ENCODE results near the gene ARSG.

ARSG gene

DNA sequence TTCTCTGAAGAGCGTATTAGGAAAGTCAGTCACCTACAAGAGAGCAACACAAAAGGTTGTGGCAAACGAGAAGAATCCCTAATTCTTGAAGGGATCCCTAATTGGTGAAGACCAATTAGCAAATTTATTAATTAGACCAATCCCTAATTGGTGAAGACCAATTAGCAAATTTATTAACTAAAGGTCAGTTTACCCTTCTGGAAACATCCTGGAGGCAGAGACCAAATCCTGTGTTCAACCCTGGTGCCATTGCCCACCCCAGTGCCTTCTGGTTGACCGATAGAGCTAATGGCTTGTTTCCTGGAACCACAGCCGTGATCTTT is 91.8 kb downstream of the ARSG start:
- no peak for DNase-seq (ENCODE audit: low read depth)
- TF ChIP-seq, protein P1, sequence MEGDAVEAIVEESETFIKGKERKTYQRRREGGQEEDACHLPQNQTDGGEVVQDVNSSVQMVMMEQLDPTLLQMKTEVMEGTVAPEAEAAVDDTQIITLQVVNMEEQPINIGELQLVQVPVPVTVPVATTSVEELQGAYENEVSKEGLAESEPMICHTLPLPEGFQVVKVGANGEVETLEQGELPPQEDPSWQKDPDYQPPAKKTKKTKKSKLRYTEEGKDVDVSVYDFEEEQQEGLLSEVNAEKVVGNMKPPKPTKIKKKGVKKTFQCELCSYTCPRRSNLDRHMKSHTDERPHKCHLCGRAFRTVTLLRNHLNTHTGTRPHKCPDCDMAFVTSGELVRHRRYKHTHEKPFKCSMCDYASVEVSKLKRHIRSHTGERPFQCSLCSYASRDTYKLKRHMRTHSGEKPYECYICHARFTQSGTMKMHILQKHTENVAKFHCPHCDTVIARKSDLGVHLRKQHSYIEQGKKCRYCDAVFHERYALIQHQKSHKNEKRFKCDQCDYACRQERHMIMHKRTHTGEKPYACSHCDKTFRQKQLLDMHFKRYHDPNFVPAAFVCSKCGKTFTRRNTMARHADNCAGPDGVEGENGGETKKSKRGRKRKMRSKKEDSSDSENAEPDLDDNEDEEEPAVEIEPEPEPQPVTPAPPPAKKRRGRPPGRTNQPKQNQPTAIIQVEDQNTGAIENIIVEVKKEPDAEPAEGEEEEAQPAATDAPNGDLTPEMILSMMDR (IDR thresholded peaks at IDR 0.05; ENCODE audit: insufficient read depth, low read depth, low read length, missing control alignments), result no peak

DNA sequence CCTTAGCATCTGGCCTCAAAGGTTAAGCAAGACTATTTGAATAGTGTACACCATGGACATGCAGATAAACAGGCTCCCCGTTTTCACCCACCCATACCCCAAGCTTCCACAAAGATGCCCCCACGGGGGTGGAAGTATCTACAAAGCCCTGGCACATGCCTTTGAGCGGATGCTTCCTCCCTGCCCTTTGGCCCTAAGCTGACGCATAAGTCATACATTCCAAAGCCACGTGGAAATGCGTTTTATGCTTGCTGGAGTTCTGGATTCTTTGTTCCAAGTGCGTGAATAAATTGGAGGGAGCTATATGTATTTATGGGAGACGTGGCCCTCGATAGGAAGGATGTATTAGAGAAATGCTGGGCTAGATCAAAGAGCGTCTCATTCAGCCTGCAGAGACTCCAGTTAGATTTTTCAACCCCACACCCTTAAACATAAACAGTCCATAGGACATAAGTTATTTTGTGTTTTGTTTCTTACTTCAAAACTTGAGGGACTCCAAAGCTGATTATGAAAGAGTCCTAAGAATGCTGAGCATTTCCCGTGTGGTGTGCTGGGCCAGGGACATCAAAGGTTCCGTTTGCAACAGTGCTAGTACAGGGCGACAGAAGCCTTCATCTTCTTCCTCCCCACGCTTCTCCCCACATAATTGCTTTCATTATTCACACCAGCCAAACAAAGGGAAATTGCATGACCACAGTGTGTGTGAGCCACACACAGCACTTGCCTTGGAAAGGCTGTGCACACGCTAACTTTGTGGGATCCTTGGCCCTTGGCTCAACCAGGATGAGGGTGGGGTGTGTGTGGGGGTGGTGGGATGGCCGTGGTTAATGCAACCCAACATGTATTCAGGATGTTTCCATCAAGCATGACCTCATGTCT is 92.4 kb downstream of the ARSG start:
- TF ChIP-seq, protein P1 (IDR thresholded peaks at IDR 0.05; ENCODE audit: insufficient read depth, low read depth, low read length, missing control alignments), result no peak
- no peak for DNase-seq (ENCODE audit: low read depth)
- H3K4me3 ChIP-seq (ENCODE audit: low read depth, low read length), result no peak overlapping the region

More for the DNA sequence above, 91.8 kb downstream of the ARSG start:
- H3K4me3 ChIP-seq (ENCODE audit: low read depth, low read length), result no peak overlapping the region

DNA sequence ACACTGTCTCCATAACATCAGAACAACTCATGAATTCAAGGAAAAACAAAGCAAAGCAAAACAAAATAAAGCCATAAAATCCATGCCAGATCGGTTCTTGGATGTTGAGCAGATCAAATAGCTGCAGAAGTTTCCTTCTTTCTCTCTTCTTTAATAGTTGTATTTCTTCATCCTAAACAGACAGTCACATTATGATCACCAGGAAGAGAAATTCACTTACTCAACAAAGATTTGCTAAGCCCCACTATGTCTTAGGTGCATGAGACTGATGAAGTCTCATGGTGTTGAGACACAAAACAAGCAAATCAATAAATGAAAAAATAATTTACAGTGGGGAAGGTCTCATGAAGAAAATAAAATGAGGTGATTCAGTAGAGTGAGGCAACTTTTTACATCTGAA is 93.2 kb downstream of the ARSG start:
- DNase-seq (ENCODE audit: low read depth), result no peak
- TF ChIP-seq, protein P1 (IDR thresholded peaks at IDR 0.05; ENCODE audit: insufficient read depth, low read depth, low read length, missing control alignments), result no peak
- no peak overlapping the region for H3K4me3 ChIP-seq (ENCODE audit: low read depth, low read length)

DNA sequence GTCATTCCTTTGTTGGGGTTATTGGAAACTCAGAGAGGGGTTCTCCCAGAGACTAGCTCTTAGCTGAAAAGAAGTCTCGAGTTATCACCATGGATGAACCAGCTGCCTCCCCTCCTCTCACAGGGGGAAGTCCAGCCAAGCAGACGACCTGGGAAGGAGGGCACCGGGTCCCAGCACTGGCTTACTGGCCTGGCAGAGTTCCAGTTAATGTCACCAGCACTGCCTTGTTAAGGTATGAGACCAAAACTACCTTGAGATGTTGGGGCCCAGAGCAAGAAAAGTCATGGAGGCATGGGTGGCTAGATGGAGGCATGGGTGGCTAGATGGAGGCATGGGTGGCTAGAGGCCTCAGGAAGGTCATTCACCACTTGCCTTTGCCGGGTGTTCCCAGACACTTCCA is 93.6 kb downstream of the ARSG start:
- no peak overlapping the region for H3K4me3 ChIP-seq (ENCODE audit: low read depth, low read length)
- no peak for DNase-seq (ENCODE audit: low read depth)
- TF ChIP-seq, protein P1 (IDR thresholded peaks at IDR 0.05; ENCODE audit: insufficient read depth, low read depth, low read length, missing control alignments), result no peak

DNA sequence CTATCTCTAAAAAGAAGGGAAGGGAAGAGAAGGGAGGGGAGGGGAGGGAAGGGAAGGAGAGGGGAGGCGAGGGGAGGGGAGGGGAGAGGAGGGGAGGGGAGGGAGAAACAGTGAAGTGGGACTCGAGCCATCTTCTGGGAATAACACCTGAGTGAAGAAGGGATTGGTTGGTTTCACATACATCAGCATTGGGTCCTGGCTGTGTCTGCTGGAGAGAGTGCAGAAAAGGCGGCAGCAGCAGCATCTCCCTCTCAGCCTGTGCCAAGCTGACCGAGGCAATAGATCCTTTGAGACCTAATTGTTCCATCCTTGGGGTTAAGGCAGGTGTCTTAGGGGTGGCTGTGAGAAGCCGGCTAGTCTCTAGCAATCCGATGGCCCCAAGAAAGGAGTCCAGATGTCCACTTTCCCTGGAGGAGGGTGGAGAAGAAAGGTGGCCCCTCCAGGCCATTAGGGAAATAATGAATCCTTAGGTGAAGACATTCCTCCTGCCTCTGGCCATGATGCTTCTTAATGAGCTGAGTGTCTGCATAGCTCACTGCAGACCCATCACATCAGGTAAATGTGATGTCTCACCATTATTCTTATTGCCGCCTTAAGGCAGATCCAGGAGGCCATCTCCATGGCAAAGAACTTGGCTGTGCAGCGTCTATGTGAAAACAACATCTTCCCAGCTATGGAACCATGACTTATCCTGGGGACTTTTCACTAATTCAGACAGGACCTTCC is 94.4 kb downstream of the ARSG start:
- TF ChIP-seq, protein P1 (IDR thresholded peaks at IDR 0.05; ENCODE audit: insufficient read depth, low read depth, low read length, missing control alignments), result no peak
- H3K4me3 ChIP-seq (ENCODE audit: low read depth, low read length), result no peak overlapping the region
- no peak for DNase-seq (ENCODE audit: low read depth)

DNA sequence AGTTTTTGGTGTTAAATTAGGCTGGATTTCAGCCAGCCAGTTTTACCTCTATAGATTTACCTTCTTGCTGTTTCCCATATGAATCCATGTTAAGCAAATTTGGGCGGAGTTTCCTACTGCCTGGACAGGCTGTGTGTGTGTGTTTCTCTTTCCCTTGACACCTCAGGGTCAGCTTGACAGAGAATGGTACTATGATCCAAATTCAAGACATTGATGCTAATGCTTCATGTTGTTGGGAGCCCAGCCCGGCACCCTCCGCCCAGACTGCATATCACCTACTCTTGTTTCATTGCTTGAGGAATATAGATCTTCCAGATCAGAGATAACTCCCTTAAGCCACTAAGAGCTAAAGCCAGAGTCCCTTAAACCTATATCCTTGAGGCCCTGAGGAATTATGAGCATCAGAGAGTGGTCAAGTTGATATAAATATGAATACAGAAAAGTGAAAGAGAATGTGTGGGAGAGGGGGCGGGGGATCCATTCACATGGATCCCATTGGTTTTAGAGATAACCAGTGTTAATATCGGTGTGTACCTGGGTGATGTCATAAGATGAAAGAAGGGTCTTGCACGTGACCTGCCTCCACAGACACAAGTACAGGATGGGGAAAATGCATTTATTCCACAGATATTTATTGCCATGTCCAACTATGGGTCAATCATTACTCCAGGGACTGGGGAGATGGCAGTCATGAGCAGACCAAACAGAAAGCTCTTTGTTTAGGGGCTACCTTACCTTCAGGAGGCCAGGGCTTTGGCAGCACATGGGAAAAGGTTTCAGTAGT is 96.3 kb downstream of the ARSG start:
- H3K4me3 ChIP-seq (ENCODE audit: low read depth, low read length), result no peak overlapping the region
- TF ChIP-seq, protein P1 (IDR thresholded peaks at IDR 0.05; ENCODE audit: insufficient read depth, low read depth, low read length, missing control alignments), result no peak
- no peak for DNase-seq (ENCODE audit: low read depth)
